ENCODE data around the gene XRCC5.
"Not testable (repeated sequence)": the region's sequence is repeated elsewhere in the genome, so short reads cannot be mapped to it uniquely, and the experiment has no call there.

The XRCC5 gene

DNA sequence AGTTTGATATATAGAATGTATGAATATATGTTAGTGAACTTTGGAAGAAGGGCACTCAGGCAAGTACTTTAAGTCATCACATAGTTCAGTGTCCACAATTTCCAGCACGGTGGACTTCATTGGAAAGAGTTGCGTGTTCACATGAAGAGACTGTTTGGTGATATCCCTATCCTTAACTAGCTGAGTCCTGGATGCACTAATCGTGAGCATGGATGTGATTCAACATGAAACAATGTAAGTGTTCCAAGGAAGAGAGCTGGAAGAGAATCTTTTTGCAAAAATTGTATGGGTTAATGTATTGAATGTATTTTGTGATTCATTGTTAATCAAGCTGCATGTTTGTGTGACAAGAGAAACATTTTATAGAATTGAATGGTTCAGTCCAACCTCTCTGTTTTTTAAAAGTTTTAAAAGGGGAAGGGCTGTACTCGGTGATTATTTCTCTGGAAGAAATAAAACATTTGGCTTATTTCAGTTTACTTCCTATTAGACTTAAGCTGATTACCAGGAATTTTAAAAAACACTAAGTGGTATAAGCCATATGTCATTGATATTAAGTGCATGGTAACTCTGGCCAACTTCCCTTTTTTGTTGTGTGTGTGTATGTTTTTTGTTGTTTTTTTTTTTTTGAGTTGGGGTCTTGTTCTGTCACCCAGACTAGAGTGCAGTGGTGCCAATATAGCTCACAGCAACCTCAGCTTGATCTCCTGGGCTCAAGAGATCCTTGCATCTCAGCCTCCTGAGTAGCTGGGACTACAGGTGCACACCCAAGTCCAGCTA lies 8.6 kb downstream of the XRCC5 start:
- no peak for DNase-seq (ENCODE audit: low read depth in 2 of 2)

DNA sequence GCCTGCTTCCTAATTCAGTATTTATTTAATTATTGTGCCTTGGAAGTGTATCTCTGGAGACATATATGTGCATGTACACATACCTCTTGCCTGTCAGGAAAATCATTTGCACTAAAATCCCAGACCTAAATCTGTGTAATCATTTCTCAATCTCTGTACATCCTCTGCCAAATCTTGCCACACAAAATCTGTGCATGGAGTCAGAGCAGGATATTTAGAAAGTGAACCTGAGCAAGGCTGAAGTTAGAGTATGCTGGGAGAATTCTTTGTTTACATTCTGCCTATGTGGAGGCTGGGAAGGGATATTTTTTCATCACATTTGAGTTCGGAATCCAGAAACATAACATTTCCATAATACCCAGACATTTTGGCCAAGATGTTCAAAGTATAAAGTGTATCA lies 9.3 kb downstream of the XRCC5 start:
- DNase-seq (ENCODE audit: low read depth in 2 of 2), result no peak

DNA sequence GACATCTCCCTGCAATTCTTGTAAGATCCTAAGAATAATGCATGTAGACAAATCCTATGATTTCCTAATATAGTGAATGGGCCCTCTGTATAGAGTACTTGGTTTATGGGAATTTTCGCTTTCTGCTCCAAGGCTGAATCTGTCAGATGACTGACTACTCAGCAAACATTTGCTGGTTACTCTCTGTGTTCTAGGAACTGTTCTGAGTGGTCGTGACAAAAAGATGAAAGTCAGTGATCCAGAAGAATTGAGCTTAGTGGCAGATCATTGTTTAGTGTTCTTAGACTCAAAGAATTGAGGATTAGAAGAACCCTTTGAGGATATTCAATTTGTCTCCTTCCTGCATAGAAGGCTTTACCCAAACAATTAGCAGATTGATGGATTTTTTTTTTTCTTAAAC lies 10.0 kb downstream of the XRCC5 start:
- DNase-seq (ENCODE audit: low read depth in 2 of 2), result no peak

DNA sequence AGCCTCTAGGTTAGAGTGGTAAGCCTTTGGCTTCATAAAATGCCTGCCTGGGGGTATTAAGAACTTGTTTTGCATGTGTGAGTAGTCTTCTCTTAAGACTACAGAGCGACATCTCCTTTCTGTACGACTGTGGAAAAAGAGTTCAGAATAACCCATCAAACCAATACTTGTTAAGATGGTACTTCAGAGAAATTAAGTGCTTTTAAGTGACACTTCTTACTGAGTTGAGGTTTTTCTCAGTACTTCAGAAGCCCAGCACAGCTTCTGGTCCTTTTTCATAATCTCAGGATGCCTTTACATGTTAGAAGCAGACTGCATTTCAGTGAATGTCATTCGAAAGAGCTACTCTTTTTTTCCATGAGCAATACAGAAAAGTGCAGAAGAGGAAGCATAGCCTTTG lies 10.8 kb downstream of the XRCC5 start:
- DNase-seq (ENCODE audit: low read depth in 2 of 2), result no peak

GRCh38 chr2:216121255-216121654 lies 12.1 kb downstream of the XRCC5 start:
- no peak for DNase-seq (ENCODE audit: low read depth in 2 of 2)

GRCh38 chr2:216126943-216127342 lies 17.8 kb downstream of the XRCC5 start:
- no peak for DNase-seq (ENCODE audit: low read depth in 2 of 2)

GRCh38 chr2:216130346-216130971 lies 21.3 kb downstream of the XRCC5 start:
- no peak for DNase-seq (ENCODE audit: low read depth in 2 of 2)

GRCh38 chr2:216131175-216131926 lies 22.2 kb downstream of the XRCC5 start:
- no peak for DNase-seq (ENCODE audit: low read depth in 2 of 2)

- DNase-seq (ENCODE audit: low read depth in 2 of 2), result no peak
Measured at GRCh38 chr2:216132585-216132984, 23.4 kb downstream of the XRCC5 start.

GRCh38 chr2:216133397-216133796 lies 24.2 kb downstream of the XRCC5 start:
- no peak for DNase-seq (ENCODE audit: low read depth in 2 of 2)

GRCh38 chr2:216134958-216135541 lies 25.9 kb downstream of the XRCC5 start:
- DNase-seq (ENCODE audit: low read depth in 2 of 2), result no peak

DNA sequence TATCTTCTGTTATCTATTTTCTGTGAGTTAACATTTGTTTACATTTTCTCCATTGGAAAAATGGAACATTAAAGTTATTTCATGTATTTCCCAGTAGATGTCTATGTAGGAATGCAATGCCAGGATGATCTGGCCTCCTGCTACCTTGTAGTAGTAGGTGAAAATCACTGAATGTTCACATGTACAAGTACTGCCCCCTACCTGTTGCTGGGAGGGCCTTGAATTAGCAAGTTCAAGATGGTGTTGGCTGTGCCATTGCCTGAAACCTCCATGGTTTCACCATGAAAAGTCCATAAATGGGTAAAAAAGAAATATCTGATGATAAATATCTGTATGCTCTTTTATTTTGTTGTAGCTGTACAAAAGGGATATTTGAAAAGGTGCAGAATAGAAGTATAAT lies 30.7 kb downstream of the XRCC5 start:
- no peak for DNase-seq (ENCODE audit: low read depth in 2 of 2)

- not testable (repeated sequence) for DNase-seq (ENCODE audit: low read depth in 2 of 2)
Measured at GRCh38 chr2:216141516-216141915, 32.4 kb downstream of the XRCC5 start.

DNA sequence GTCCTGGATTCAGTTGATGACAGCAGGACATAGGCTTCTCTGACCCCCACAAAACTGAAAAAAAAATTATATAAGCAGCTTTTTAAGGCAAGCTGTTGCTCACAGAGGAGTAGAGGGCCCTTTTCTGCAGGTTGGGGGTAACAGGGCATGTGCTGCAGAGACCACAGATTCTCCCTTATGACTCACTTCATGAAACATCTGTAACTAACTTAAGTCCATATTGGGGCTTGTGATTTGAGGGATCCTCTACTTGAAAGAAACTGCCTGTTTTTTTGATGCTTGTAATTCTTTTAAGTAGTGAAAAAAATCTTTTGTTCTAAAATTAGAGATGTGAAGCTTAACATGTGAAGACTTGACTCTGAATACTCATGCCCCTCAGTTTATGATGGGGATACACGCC lies 33.4 kb downstream of the XRCC5 start:
- no peak for DNase-seq (ENCODE audit: low read depth in 2 of 2)

DNA sequence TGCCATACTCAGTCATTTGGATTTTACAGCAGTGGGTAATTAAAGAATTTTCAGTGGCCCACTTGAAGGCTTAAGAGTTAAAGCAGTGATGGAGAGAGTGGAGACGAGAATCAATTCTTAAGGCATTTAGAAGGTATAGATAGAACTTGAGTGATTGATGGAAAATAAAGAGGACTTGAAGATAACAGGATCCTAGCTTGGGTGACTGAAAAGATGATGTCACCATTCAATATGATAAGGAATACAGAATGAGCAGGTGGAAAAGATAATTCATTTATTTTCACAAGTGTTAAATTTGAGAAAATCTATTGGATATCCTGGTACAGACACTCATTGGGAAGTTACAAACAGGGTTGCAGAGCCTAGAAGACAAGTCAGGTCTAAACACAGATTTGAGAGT lies 35.2 kb downstream of the XRCC5 start:
- DNase-seq (ENCODE audit: low read depth in 2 of 2), result no peak

DNA sequence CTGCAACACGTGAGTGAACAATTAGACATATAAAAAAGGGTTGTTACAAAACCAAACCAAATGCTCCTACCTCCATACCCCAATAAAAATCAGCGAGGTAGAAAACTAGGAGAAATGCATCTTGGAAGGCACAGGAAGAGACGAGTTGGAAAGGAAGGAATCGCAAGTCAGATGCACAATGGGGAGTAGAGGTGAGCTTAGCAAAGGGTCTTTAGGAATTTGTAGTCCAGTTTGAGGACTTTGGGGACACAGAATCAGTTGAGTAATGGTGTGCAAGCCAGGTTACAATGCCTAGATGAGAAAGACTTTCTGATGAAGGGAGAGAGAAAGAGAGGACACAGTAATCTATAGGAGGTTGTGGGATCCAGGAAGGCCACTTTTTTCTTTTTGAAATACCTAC lies 35.7 kb downstream of the XRCC5 start:
- no peak for DNase-seq (ENCODE audit: low read depth in 2 of 2)

- no peak for DNase-seq (ENCODE audit: low read depth in 2 of 2)
Measured at GRCh38 chr2:216146573-216146972, 37.4 kb downstream of the XRCC5 start.

DNA sequence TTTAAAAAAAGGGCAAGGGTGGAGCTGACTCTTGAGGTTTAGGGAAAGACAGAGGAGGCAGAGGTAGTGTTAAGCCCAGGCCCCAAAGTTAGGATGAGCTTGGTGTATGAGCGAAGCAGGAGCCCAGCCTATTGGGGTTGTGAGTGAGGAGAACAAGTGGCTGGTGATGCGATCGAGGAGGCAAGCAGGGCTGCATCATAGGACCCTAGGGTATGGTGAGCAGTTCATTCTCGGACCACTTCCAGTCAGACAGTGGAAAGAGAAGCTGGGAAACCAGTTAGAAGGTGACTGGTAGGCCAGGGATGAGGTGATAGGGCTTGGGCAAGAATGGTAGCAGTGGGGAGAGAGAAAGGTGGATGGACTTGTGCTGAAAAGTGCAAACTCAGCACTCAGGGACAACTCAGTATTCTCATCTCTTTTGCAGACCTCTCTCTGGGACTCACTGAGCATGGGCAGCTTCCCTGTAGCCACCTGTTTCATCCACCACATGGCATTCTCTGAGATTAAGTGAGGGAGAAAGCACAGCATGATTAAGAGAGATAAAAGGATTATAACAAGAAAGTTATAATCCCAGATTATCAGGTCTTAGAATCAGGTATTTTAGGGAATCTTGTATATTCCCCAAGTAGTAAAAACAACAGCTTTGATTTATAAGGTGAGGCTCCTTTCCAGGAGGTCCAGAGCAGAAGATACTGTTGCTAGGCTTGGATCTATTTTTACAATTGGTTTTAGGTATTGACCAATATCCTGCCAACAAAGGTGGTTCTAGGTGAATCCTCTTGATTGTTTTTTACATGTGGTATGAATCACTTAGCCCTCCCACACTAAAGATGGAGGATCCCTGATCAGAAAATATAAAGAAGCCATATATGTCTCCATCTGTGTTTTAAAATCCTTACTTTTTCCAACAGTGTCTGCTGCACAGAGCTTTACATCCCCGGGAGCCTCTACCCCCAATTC lies 38.3 kb downstream of the XRCC5 start:
- DNase-seq (ENCODE audit: low read depth in 2 of 2), result no peak

DNA sequence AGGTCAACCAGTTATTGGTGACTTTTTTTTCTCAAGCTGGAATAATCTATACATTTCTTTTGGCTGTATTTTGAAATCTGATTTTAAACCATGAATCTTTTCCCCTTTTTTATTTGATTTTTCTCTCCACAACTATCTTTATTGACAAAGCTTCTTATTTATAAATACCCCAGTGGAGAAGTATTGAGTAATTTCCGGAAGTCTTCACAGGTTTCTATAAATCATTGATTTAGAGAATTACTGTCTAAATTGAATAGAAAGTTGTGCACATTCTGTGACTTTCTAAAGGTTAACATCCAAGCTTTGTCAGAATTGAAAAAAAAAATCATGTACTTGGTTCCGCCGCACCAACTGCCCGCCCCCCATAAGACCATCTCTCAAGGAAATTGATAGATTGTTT lies 39.8 kb downstream of the XRCC5 start:
- no peak for DNase-seq (ENCODE audit: low read depth in 2 of 2)

- DNase-seq (ENCODE audit: low read depth in 2 of 2), result no peak
Measured at GRCh38 chr2:216149741-216150140, 40.6 kb downstream of the XRCC5 start.

- no peak for DNase-seq (ENCODE audit: low read depth in 2 of 2)
Measured at GRCh38 chr2:216151313-216152025, 42.3 kb downstream of the XRCC5 start.
